ENCODE measurements around the gene CHCT1. TPM values are rescaled to one million over a fixed set of nuclear protein-coding genes. Genes with fewer than 3 reads are reported as not detected.

The CHCT1 gene
- polyA plus RNA-seq, 3 donors, result 0.89 TPM; not detected in 2

DNA sequence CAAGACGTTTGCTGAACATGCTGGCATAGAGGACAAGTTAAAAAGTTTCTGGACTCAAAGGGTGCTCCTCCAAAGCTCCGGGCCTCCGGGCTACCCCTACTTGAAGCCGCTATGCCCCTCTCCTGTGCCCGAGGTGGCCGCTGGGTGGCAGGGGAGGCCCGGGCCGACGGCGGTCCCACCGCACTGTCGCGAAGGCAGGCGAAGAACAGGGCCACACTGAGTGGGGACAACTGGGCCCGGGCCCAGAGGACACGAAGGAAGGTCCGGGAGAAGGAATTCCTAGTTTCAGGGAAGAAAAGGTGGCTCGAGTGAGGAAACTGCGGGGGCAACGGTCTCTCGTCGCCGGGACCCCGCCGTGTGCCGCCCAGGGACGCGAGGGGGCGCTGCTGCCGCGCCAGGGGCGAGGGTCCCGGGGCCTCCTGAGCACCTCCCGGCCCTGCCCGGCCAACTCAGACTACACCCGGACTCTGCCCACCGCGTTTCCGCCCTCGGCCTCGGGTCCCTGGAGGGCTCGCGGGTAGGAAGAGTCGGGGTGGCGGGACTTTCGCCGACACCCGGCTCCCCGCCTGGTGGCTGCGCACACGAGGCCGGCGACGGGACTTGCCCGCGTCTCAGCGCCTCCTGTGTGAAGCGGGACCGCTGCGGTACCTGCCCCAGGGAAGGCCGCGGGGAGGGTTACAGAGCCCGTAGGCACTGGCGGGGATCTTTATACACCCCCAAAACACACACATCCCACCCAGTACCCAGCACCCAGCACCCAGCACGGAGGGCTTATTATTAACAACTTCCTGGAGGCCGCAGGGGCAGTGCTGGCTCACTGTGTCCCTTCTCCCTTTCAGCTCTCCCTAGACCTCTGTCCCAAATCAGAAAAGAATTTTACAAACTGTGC is 772 bp upstream of the CHCT1 start:
- Mint-ChIP-seq H3K4me1 (peaks cover 18% of the 10 kb centered on the region), H3K27ac (peak overlapping the region in 6 of 7 donors; percentile 76 to 94 (median 91)), H3K9me3 (peaks cover 0 to 4% (median 0%) of the 10 kb centered on the region in 7 donors), H3K27me3 (ENCODE audit: low read depth in 3 of 3) (peaks cover 0 to 3% (median 0%) of the 10 kb centered on the region in 3 donors), H3K36me3 (no peaks in the 10 kb centered on the region), H3K4me3 (peak overlapping the region; percentile 81 to 95)
- H3K4me1 ChIP-seq (ENCODE audit: control insufficient read depth in 1 of 2, insufficient read depth in 2 of 2, low read length in 2 of 2), result peaks cover 10 to 16% of the 10 kb centered on the region in 2 donors
- intact Hi-C loops (cut with micrococcal nuclease), result loop anchor here in 1 of 2 donors (10.0 kb wide), 1 partner anchor 57 kb away; no protein-coding TSS in a partner anchor
- DNase-seq, result peak; percentile 62 to 70 (median 66)
- 2% methylated on average over 63 of the region's 66 CpGs for WGBS (ENCODE audit: insufficient coverage)
- no peaks in the 10 kb centered on the region for H3K79me2 ChIP-seq (ENCODE audit: insufficient read depth, low read length)
- no peaks in the 10 kb centered on the region for H3K36me3 ChIP-seq (replicated peaks in 1 of 2; ENCODE audit: control insufficient read depth in 1 of 2, insufficient read depth in 2 of 2, low read length in 2 of 2)
- peak overlapping the region; percentile 57 to 81 (median 69) for H3K4me3 ChIP-seq (replicated peaks in 1 of 3; ENCODE audit: low read depth in 2 of 3, low read length in 3 of 3)
- no peaks in the 10 kb centered on the region for H4K20me1 ChIP-seq (ENCODE audit: insufficient read depth, low read length)
- peak overlapping the region; percentile 89 for H3K4me2 ChIP-seq (replicated peaks; ENCODE audit: extremely low read depth, low read length, poor library complexity, severe bottlenecking)
- H3K9me3 ChIP-seq (replicated peaks in 1 of 2; ENCODE audit: control insufficient read depth in 1 of 2, insufficient read depth in 1 of 2, low read length in 2 of 2), result no peaks in the 10 kb centered on the region
- H3K9ac ChIP-seq (ENCODE audit: insufficient read depth, low read length, poor library complexity, severe bottlenecking), result peak overlapping the region; percentile 87
- TF ChIP-seq CTCF (IDR thresholded peaks at IDR 0.05), result peak; percentile 100
- H3K27me3 ChIP-seq (ENCODE audit: control insufficient read depth in 2 of 2, insufficient read depth in 2 of 2, low read length in 2 of 2), result no peaks in the 10 kb centered on the region
- H3K27ac ChIP-seq (ENCODE audit: low read depth in 1 of 2, low read length in 2 of 2), result peak overlapping the region in 1 of 2 donors; percentile 92
- H2AFZ ChIP-seq (ENCODE audit: insufficient read depth, low read depth, low read length, poor library complexity, severe bottlenecking), result peak overlapping the region; percentile 100

GRCh38 chr17:60423865-60424264 is 1.6 kb downstream of the CHCT1 start:
- Histone ChIP-seq H3K9ac (ENCODE audit: insufficient read depth, low read length, poor library complexity, severe bottlenecking) (no peak overlapping the region), H2AFZ (ENCODE audit: insufficient read depth, low read depth, low read length, poor library complexity, severe bottlenecking) (no peak overlapping the region), H4K20me1 (ENCODE audit: insufficient read depth, low read length) (no peaks in the 10 kb centered on the region), H3K27ac (ENCODE audit: low read depth in 1 of 2, low read length in 2 of 2) (no peak overlapping the region), H3K9me3 (replicated peaks in 1 of 2; ENCODE audit: control insufficient read depth in 1 of 2, insufficient read depth in 1 of 2, low read length in 2 of 2) (no peaks in the 10 kb centered on the region), H3K4me1 (ENCODE audit: control insufficient read depth in 1 of 2, insufficient read depth in 2 of 2, low read length in 2 of 2) (peaks cover 10 to 16% of the 10 kb centered on the region in 2 donors), H3K4me3 (replicated peaks in 1 of 3; ENCODE audit: low read depth in 2 of 3, low read length in 3 of 3) (no peak overlapping the region), H3K4me2 (replicated peaks; ENCODE audit: extremely low read depth, low read length, poor library complexity, severe bottlenecking) (no peak overlapping the region), H3K36me3 (replicated peaks in 1 of 2; ENCODE audit: control insufficient read depth in 1 of 2, insufficient read depth in 2 of 2, low read length in 2 of 2) (no peaks in the 10 kb centered on the region), H3K27me3 (ENCODE audit: control insufficient read depth in 2 of 2, insufficient read depth in 2 of 2, low read length in 2 of 2) (no peaks in the 10 kb centered on the region), H3K79me2 (ENCODE audit: insufficient read depth, low read length) (no peaks in the 10 kb centered on the region)
- Mint-ChIP-seq H3K36me3 (no peaks in the 10 kb centered on the region), H3K27me3 (ENCODE audit: low read depth in 3 of 3) (peaks cover 0 to 3% (median 3%) of the 10 kb centered on the region in 3 donors), H3K27ac (no peak overlapping the region), H3K4me1 (peaks cover 19% of the 10 kb centered on the region), H3K4me3 (no peak overlapping the region), H3K9me3 (peaks cover 0 to 4% (median 0%) of the 10 kb centered on the region in 7 donors)
- TF ChIP-seq CTCF (IDR thresholded peaks at IDR 0.05), result no peak
- WGBS (ENCODE audit: insufficient coverage), result no CpG with 5 or more reads among the region's 3 CpGs
- intact Hi-C loops (cut with micrococcal nuclease), result loop anchor here in 1 of 2 donors (10.0 kb wide), 1 partner anchor 59 kb away; no protein-coding TSS in a partner anchor
- no peak for DNase-seq

All from CD14-positive monocyte (primary cell).